ENCODE measurements around the gene NUDT4.

DNA sequence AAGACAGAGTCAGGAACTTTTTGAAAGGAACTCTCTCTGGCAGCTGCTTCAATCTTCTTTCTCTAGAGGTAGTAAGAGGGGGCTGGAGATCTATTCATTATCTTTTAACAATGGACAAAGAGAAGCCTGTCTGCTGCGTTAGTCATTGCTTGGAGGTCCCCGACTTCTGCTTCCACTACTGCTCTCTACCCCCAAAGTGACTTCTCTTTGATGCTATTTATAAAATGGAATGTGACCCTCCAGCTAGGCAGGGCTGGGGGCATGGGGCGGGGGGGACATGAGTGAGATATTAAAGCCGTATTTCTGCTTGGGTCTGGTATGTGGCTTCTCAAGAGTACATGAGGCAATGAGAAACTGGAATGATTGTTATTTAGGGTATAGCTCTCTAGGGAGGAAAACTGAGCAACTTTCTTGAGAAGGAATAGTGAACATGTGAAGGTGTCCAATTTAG lies 41.4 kb upstream of the NUDT4 start:
- TF ChIP-seq, protein P1, sequence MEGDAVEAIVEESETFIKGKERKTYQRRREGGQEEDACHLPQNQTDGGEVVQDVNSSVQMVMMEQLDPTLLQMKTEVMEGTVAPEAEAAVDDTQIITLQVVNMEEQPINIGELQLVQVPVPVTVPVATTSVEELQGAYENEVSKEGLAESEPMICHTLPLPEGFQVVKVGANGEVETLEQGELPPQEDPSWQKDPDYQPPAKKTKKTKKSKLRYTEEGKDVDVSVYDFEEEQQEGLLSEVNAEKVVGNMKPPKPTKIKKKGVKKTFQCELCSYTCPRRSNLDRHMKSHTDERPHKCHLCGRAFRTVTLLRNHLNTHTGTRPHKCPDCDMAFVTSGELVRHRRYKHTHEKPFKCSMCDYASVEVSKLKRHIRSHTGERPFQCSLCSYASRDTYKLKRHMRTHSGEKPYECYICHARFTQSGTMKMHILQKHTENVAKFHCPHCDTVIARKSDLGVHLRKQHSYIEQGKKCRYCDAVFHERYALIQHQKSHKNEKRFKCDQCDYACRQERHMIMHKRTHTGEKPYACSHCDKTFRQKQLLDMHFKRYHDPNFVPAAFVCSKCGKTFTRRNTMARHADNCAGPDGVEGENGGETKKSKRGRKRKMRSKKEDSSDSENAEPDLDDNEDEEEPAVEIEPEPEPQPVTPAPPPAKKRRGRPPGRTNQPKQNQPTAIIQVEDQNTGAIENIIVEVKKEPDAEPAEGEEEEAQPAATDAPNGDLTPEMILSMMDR (IDR thresholded peaks at IDR 0.05), result no peak
- no peak for TF ChIP-seq POLR2AphosphoS5 (IDR thresholded peaks at IDR 0.05; ENCODE audit: insufficient read depth in 1 of 2, low read depth in 1 of 2)

Data from vagina (tissue), 2 donors.